Progenitor cell of endocrine pancreas (in vitro differentiated cells): Measurements from ENCODE around the gene PACS1. TPM values are rescaled to one million over a fixed set of nuclear protein-coding genes. Genes with fewer than 3 reads are reported as not detected.

Experiments
- DNase-seq: peaks from one replicate; pipeline ENCODE4 v3.0.0; 2021; ENCODE audit warnings: low spot score; ENCODE audit not compliant: unreplicated experiment
- H3K27ac Mint-ChIP-seq: 2 replicates; pipeline ENCODE4 v1.8.0; 2021; ENCODE audit warnings: mild to moderate bottlenecking, moderate library complexity, mixed read lengths
- H3K27me3 Mint-ChIP-seq: 2 replicates; pipeline ENCODE4 v1.8.0; 2021; ENCODE audit warnings: mixed read lengths
- H3K36me3 Mint-ChIP-seq: 2 replicates; pipeline ENCODE4 v1.8.0; 2022; ENCODE audit warnings: mixed read lengths; ENCODE audit not compliant: insufficient read depth
- H3K4me1 Mint-ChIP-seq: 2 replicates; pipeline ENCODE4 v1.8.0; 2021; ENCODE audit warnings: low read depth, mixed read lengths
- H3K4me3 Mint-ChIP-seq: 2 replicates; pipeline ENCODE4 v1.8.0; 2021; ENCODE audit warnings: low read depth, mild to moderate bottlenecking, moderate library complexity, mixed read lengths
- H3K9me3 Mint-ChIP-seq: 2 replicates; pipeline ENCODE4 v1.8.0; 2021; ENCODE audit warnings: low read depth, mixed read lengths
- total RNA-seq: library from RNA; stranded (reverse); gene quantifications from 2 replicates; pipeline ENCODE4 v1.2.1, GENCODE V29; 2021
- TF ChIP-seq, protein P1 (sequence below): fragments of 200-600 bp; sonication (generic); IDR thresholded peaks from one replicate; pipeline ENCODE4 v1.5.0; 2021; ENCODE audit warnings: antibody characterized with exemption, mild to moderate bottlenecking; ENCODE audit not compliant: unreplicated experiment

PACS1 gene
- total RNA-seq, 1 donor from 2014 or later: 72.3 TPM

DNA sequence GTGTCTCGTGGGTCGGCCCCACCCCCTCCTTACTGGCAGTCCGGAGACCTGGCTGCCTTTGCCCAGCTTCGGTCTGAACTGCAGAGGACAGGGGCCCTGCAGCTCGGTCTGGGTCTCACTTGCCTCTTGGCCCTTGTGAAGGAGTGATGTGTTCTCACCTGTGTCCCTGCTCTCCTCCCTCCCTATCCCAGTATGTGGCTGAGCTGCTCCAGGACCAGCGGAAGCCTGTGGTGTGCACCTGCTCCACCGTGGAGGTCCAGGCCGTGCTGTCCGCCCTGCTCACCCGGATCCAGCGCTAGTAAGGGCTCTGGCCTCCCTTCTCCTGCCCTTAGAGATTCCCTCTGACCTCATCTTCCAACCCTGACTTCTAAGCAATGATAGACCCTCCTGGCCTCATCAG lies 162.7 kb downstream of the PACS1 start:
- H3K36me3 Mint-ChIP-seq: peaks cover 18% of the 10 kb centered on the region
- H3K9me3 Mint-ChIP-seq: no peaks in the 10 kb centered on the region
- no peak overlapping the region for H3K27ac Mint-ChIP-seq
- H3K27me3 Mint-ChIP-seq: no peaks in the 10 kb centered on the region
- TF ChIP-seq, protein P1, sequence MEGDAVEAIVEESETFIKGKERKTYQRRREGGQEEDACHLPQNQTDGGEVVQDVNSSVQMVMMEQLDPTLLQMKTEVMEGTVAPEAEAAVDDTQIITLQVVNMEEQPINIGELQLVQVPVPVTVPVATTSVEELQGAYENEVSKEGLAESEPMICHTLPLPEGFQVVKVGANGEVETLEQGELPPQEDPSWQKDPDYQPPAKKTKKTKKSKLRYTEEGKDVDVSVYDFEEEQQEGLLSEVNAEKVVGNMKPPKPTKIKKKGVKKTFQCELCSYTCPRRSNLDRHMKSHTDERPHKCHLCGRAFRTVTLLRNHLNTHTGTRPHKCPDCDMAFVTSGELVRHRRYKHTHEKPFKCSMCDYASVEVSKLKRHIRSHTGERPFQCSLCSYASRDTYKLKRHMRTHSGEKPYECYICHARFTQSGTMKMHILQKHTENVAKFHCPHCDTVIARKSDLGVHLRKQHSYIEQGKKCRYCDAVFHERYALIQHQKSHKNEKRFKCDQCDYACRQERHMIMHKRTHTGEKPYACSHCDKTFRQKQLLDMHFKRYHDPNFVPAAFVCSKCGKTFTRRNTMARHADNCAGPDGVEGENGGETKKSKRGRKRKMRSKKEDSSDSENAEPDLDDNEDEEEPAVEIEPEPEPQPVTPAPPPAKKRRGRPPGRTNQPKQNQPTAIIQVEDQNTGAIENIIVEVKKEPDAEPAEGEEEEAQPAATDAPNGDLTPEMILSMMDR: no peak
- no peak overlapping the region for H3K4me3 Mint-ChIP-seq
- peaks cover 3% of the 10 kb centered on the region for H3K4me1 Mint-ChIP-seq
- no peak for DNase-seq

DNA sequence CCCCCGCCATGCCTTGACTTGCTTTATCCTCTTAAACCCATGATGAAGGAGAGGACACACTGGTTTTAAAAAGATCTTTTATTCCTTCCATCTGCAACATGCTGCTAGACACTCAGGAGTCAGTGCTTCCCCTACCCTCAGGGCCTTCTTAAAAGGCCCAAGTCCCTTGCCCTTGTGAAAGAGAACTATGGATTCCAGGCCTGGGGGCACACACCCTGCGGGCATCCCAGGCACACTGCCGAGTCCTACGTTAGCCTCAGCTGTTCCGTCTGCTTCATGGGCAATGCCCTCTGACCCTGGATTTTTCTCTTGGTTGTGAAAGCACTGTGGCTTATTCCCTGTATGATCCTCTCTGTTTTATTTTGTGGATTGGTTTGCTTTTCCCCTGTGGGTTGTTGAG lies 163.2 kb downstream of the PACS1 start:
- no peaks in the 10 kb centered on the region for H3K9me3 Mint-ChIP-seq
- peaks cover 16% of the 10 kb centered on the region for H3K36me3 Mint-ChIP-seq
- no peak overlapping the region for H3K27ac Mint-ChIP-seq
- no peaks in the 10 kb centered on the region for H3K27me3 Mint-ChIP-seq
- no peak overlapping the region for H3K4me3 Mint-ChIP-seq
- TF ChIP-seq, protein P1: no peak
- peaks cover 3% of the 10 kb centered on the region for H3K4me1 Mint-ChIP-seq
- DNase-seq: no peak

DNA sequence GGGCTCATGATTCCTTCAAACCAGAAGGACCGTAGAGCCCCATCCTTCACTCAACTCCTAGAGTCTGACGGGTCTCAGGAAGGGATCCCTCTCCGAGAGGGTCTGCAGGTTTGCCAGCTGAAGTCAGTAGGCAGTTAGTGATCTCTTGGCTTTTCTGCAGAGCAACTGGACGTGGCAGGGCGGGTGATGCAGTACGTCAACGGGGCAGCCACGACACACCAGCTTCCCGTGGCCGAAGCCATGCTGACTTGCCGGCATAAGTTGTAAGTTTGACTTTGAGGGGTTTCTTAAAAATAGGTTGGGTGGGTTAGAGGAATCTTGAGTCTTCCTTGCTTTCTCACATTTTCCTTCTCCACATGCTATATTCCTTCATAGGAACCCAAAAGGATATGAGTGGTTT lies 165.1 kb downstream of the PACS1 start:
- H3K4me3 Mint-ChIP-seq: no peak overlapping the region
- H3K36me3 Mint-ChIP-seq: peaks cover 13% of the 10 kb centered on the region

DNA sequence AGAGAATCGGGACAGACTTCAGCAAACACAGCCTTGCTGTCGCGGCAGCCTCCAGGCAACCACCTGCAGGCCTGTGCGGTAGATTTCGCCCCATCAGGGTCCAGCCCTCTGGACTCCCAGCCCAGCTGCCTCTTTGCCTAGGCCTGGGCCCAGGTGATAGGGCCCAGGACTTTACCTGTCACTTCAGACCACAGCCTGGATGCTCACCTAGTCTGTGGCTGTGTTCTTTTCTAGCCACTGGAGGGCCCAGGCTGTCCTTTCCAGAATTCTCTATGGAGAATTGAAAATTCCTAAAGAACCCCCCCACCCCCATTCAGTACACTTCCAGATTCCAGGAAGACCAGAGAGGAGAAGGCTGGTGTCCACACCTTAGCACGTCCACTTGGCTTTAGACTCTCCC lies 167.8 kb downstream of the PACS1 start:
- H3K4me3 Mint-ChIP-seq: no peak overlapping the region
- H3K9me3 Mint-ChIP-seq: no peaks in the 10 kb centered on the region
- H3K36me3 Mint-ChIP-seq: peaks cover 15% of the 10 kb centered on the region
- DNase-seq: no peak
- no peaks in the 10 kb centered on the region for H3K4me1 Mint-ChIP-seq
- no peaks in the 10 kb centered on the region for H3K27me3 Mint-ChIP-seq
- TF ChIP-seq, protein P1: no peak
- H3K27ac Mint-ChIP-seq: no peak overlapping the region

More for the DNA sequence above, 165.1 kb downstream of the PACS1 start:
- Mint-ChIP-seq H3K9me3 (no peaks in the 10 kb centered on the region), H3K27ac (no peak overlapping the region), H3K27me3 (no peaks in the 10 kb centered on the region), H3K4me1 (no peaks in the 10 kb centered on the region)
- no peak for DNase-seq
- TF ChIP-seq, protein P1: no peak

DNA sequence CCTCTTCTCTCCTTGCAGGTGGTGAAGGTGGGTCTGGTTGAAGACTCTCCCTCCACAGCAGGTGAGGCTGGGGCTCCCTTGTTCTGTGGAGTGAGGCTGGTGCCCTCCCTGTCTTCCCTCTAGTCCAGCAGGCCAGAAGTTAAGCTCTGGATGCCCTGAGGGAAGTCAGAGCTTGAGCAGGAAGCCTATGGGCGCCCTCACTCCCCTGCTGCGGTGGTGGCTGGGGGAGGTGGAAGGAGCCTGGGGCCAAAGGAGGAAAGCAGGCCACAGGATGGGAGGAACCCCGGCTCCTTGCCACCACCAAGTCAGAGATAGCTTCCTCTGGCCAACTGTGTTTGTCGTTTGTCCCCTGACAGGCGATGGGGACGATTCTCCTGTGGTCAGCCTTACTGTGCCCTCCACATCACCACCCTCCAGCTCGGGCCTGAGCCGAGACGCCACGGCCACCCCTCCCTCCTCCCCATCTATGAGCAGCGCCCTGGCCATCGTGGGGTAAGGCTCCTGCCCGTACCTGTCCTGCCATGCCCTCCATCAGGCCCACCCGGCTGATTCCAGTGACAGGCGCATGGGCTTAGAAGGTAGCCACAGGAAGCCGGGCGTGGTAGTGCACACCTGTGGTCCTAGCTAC lies 168.8 kb downstream of the PACS1 start:
- H3K27ac Mint-ChIP-seq: no peak overlapping the region
- H3K9me3 Mint-ChIP-seq: no peaks in the 10 kb centered on the region
- TF ChIP-seq, protein P1: no peak
- no peaks in the 10 kb centered on the region for H3K27me3 Mint-ChIP-seq
- peaks cover 15% of the 10 kb centered on the region for H3K36me3 Mint-ChIP-seq
- no peak overlapping the region for H3K4me3 Mint-ChIP-seq
- H3K4me1 Mint-ChIP-seq: no peaks in the 10 kb centered on the region
- DNase-seq: no peak
